SK-N-SH (cell line): ENCODE results near the gene ALDH3B1. TPM values are rescaled to one million over a fixed set of nuclear protein-coding genes. Genes with fewer than 3 reads are reported as not detected.

Source experiments
- CTCF ChIA-PET: fragments of 300-600, 350-600 bp; formaldehyde crosslinking; extraction: SDS; loops from one replicate; lab custom pipeline; 2021; lab: Yijun Ruan, JAX
- POLR2A ChIA-PET: fragments of 350-600 bp; sonication (Branson Sonifier 250); formaldehyde crosslinking; extraction: SDS; loops from one replicate; lab custom pipeline; 2020; ENCODE audit warnings: antibody characterized with exemption, inconsistent platforms; lab: Yijun Ruan, JAX
- DNase-seq: peaks from one replicate; pipeline ENCODE4 v3.0.0; 2012
- H2AFZ ChIP-seq: fragments of 200-600 bp; sonication (generic); 2 replicates; pipeline ENCODE4 v1.8.1; 2016; ENCODE audit warnings: antibody characterized with exemption, mild to moderate bottlenecking, low read depth
- H3F3A ChIP-seq: fragments of 200-600 bp; sonication (generic); replicated peaks from 2 replicates; pipeline ENCODE3; 2016; ENCODE audit warnings: antibody characterized with exemption, mild to moderate bottlenecking; ENCODE audit not compliant: insufficient read depth
- H3K27ac ChIP-seq, 2 experiments: fragments of 200-500 bp in 1 of 2; fragments of 200-600 bp in 1 of 2; sonication (Bioruptor generic) in 1 of 2; sonication (generic), shearing (Covaris generic) in 1 of 2; 2 replicates each; pipeline versions ENCODE4 v1.5.1 to v1.6.1; 2014 to 2016; ENCODE audit warnings: low read depth in 2 of 2, inconsistent platforms in 1 of 2, low read length in 1 of 2, mild to moderate bottlenecking in 1 of 2, mixed read lengths in 1 of 2
- H3K27me3 ChIP-seq: fragments of 200-600 bp; sonication (generic), shearing (Covaris generic); 2 replicates; pipeline ENCODE4 v1.6.1; 2016; ENCODE audit warnings: mixed run types; ENCODE audit not compliant: insufficient read depth
- H3K36me3 ChIP-seq, 2 experiments: fragments of 200-500 bp in 1 of 2; fragments of 200-600 bp in 1 of 2; sonication (Bioruptor generic) in 1 of 2; sonication (generic) in 1 of 2; replicated peaks in 1 of 2; 2 replicates each; pipeline versions ENCODE3 to v1.5.1; 2014 to 2016; ENCODE audit warnings: low read length in 1 of 2, mild to moderate bottlenecking in 1 of 2; ENCODE audit not compliant: insufficient read depth in 2 of 2, control insufficient read depth in 1 of 2
- H3K4me1 ChIP-seq, 2 experiments: fragments of 200-500 bp in 1 of 2; fragments of 200-600 bp in 1 of 2; sonication (Bioruptor generic) in 1 of 2; sonication (generic), shearing (Covaris generic) in 1 of 2; 2 replicates each; pipeline versions ENCODE4 v1.5.1 to v1.6.1; 2014 to 2016; ENCODE audit warnings: low read depth in 1 of 2, low read length in 1 of 2, mixed run types in 1 of 2; ENCODE audit not compliant: insufficient read depth in 2 of 2, control insufficient read depth in 1 of 2
- H3K4me2 ChIP-seq: fragments of 200-600 bp; sonication (generic), shearing (Covaris generic); 2 replicates; pipeline ENCODE4 v1.6.1; 2017; ENCODE audit warnings: mixed run types
- H3K4me3 ChIP-seq, 2 experiments: fragments of 200-500 bp in 1 of 2; fragments of 200-600 bp in 1 of 2; sonication (Bioruptor generic) in 1 of 2; sonication (generic), shearing (Covaris generic) in 1 of 2; 2 replicates each; pipeline versions ENCODE4 v1.5.1 to v1.8.1; 2014 to 2016; ENCODE audit warnings: low read depth in 2 of 2, inconsistent platforms in 1 of 2, low read length in 1 of 2, mild to moderate bottlenecking in 1 of 2, mixed read lengths in 1 of 2, moderate library complexity in 1 of 2
- H3K79me2 ChIP-seq: fragments of 200-600 bp; sonication (generic); 2 replicates; pipeline ENCODE4 v1.8.1; 2017; ENCODE audit warnings: mild to moderate bottlenecking; ENCODE audit not compliant: insufficient read depth
- H3K9ac ChIP-seq: fragments of 200-600 bp; sonication (generic); 2 replicates; pipeline ENCODE4 v1.6.1; 2017; ENCODE audit warnings: mixed run types
- H3K9me2 ChIP-seq: fragments of 200-600 bp; sonication (generic); 2 replicates; pipeline ENCODE4 v1.6.1; 2017; ENCODE audit warnings: mixed run types
- H3K9me3 ChIP-seq: fragments of 200-600 bp; sonication (generic); 2 replicates; pipeline ENCODE4 v1.6.1; 2017; ENCODE audit warnings: mixed run types, mild to moderate bottlenecking, moderate library complexity
- H4K20me1 ChIP-seq: fragments of 200-600 bp; sonication (generic); 2 replicates; pipeline ENCODE4 v1.6.1; 2017; ENCODE audit warnings: mild to moderate bottlenecking, mixed run types; ENCODE audit not compliant: insufficient read depth
- CHD2 ChIP-seq: fragments of 150-350 bp; IDR thresholded peaks from 2 replicates; pipeline ENCODE4 v1.6.1; 2018; ENCODE audit warnings: low read length; ENCODE audit not compliant: partially characterized antibody
- EP300 ChIP-seq, 2 experiments: IDR thresholded peaks; 2 replicates each; pipeline versions ENCODE4 v1.4.0 to v1.6.1; 2012; ENCODE audit warnings: borderline replicate concordance in 1 of 2, low read depth in 1 of 2, low read length in 1 of 2
- FOSL2 ChIP-seq: IDR thresholded peaks from 2 replicates; pipeline ENCODE4 v1.4.0; 2012; ENCODE audit warnings: low read depth, mild to moderate bottlenecking, moderate library complexity, borderline replicate concordance
- FOXJ3 ChIP-seq: sonication (generic); formaldehyde crosslinking; IDR thresholded peaks from 2 replicates; pipeline ENCODE4 v1.5.1; 2020; ENCODE audit warnings: mild to moderate bottlenecking, missing genetic modification reagents
- GATA2 ChIP-seq: sonication (generic); formaldehyde crosslinking; IDR thresholded peaks from 2 replicates; pipeline ENCODE4 v1.5.0; 2020; ENCODE audit warnings: mild to moderate bottlenecking, missing genetic modification reagents
- MXI1 ChIP-seq: IDR thresholded peaks from 2 replicates; pipeline ENCODE4 v1.6.1; 2012; ENCODE audit warnings: mild to moderate bottlenecking, low read depth, low read length, improper control_type of control experiment
- NRF1 ChIP-seq: IDR thresholded peaks from 2 replicates; pipeline ENCODE4 v1.6.1; 2012; ENCODE audit warnings: low read depth, mild to moderate bottlenecking, low read length
- PBX3 ChIP-seq: IDR thresholded peaks from 2 replicates; pipeline ENCODE4; 2012
- POLR2AphosphoS5 ChIP-seq: IDR thresholded peaks from 2 replicates; pipeline ENCODE4 v1.6.1; 2012; ENCODE audit warnings: low read depth, low read length
- RAD21 ChIP-seq: IDR thresholded peaks from 2 replicates; pipeline ENCODE4 v1.6.1; 2012; ENCODE audit warnings: mild to moderate bottlenecking, low read length
- REST ChIP-seq: IDR thresholded peaks from 2 replicates; pipeline ENCODE4 v1.6.1; 2012; ENCODE audit warnings: mild to moderate bottlenecking, low read depth, low read length, moderate library complexity
- RFX5 ChIP-seq: IDR thresholded peaks from 2 replicates; pipeline ENCODE4 v1.6.1; 2012; ENCODE audit warnings: mild to moderate bottlenecking, improper control_type of control experiment, low read length
- SIN3A ChIP-seq: IDR thresholded peaks from 2 replicates; pipeline ENCODE4 v1.6.1; 2012; ENCODE audit warnings: low read depth, mild to moderate bottlenecking, low read length, moderate library complexity, borderline replicate concordance
- TAF1 ChIP-seq: IDR thresholded peaks from 2 replicates; pipeline ENCODE4 v1.6.1; 2012; ENCODE audit warnings: low read depth, mild to moderate bottlenecking, low read length, moderate library complexity, borderline replicate concordance
- USF2 ChIP-seq: fragments of 150-350 bp; IDR thresholded peaks from 2 replicates; pipeline ENCODE4 v1.6.1; 2017; ENCODE audit warnings: antibody characterized with exemption, low read length, low read depth, borderline replicate concordance
- YY1 ChIP-seq: IDR thresholded peaks from 2 replicates; pipeline ENCODE4 v1.4.0; 2012; ENCODE audit warnings: low read depth, mild to moderate bottlenecking
- WGBS: methylation state at CpG from one replicate; pipeline ENCODE4 v1.1.6; 2017; ENCODE audit warnings: low lambda C conversion rate; 5-methylcytosine and 5-hydroxymethylcytosine counted together
- polyA plus RNA-seq, 3 experiments: library from polyadenylated mRNA; depleted of rRNA; stranded (reverse); fragments of >200 nt; gene quantifications; 2 replicates each; pipeline ENCODE4 v1.2.3, GENCODE V29; 2012
- TF ChIP-seq, protein P1 (sequence below): IDR thresholded peaks from 2 replicates; pipeline ENCODE4 v1.4.0; 2012; ENCODE audit warnings: low read depth, borderline replicate concordance
- TF ChIP-seq, protein P2 (sequence below): fragments of 200-600 bp; sonication (generic); IDR thresholded peaks from 2 replicates; pipeline ENCODE4 v1.6.1; 2017; ENCODE audit warnings: antibody characterized with exemption, mild to moderate bottlenecking, moderate library complexity

The ALDH3B1 gene
- polyA plus RNA-seq, 1 of the 3 experiments (the other 2 are of a cell fraction), result 14.9 TPM

- Histone ChIP-seq H3K4me3 (no peak overlapping the region), H3K9me3 (no peaks in the 10 kb centered on the region), H3F3A (no peaks in the 10 kb centered on the region), H2AFZ (no peak overlapping the region), H4K20me1 (no peaks in the 10 kb centered on the region), H3K4me2 (no peak overlapping the region), H3K79me2 (no peaks in the 10 kb centered on the region), H3K27me3 (no peaks in the 10 kb centered on the region), H3K9me2 (no peaks in the 10 kb centered on the region), H3K27ac (no peak overlapping the region), H3K36me3 (peaks cover 0 to 8% of the 10 kb centered on the region in 2 experiments), H3K9ac (no peak overlapping the region), H3K4me1 (peaks cover 0 to 10% of the 10 kb centered on the region in 2 experiments; a peak in 1 of 4 replicates)
- 96% methylated on average over 3 of the region's 9 CpGs for WGBS
- no peak for DNase-seq
- ChIA-PET CTCF (interaction anchor here (0.8 kb wide), 1 partner anchor 16 kb away, joined by 3 read pairs; no protein-coding TSS in a partner anchor), POLR2A (interaction anchor here (1.1 kb wide), 1 partner anchor 8 kb away, joined by 3 read pairs; no protein-coding TSS in a partner anchor)
- TF ChIP-seq, protein P1, sequence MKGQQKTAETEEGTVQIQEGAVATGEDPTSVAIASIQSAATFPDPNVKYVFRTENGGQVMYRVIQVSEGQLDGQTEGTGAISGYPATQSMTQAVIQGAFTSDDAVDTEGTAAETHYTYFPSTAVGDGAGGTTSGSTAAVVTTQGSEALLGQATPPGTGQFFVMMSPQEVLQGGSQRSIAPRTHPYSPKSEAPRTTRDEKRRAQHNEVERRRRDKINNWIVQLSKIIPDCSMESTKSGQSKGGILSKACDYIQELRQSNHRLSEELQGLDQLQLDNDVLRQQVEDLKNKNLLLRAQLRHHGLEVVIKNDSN, result no peak
- no peak for TF ChIP-seq MXI1
- TF ChIP-seq USF2, result no peak
- TF ChIP-seq REST, result no peak
- no peak for TF ChIP-seq CHD2
- no peak for TF ChIP-seq GATA2 (CRISPR knock-in tag)
- TF ChIP-seq SIN3A, result no peak
- TF ChIP-seq FOXJ3, result no peak
- no peak for TF ChIP-seq NRF1
- no peak for TF ChIP-seq RFX5
- TF ChIP-seq PBX3, result no peak
- TF ChIP-seq, protein P2, sequence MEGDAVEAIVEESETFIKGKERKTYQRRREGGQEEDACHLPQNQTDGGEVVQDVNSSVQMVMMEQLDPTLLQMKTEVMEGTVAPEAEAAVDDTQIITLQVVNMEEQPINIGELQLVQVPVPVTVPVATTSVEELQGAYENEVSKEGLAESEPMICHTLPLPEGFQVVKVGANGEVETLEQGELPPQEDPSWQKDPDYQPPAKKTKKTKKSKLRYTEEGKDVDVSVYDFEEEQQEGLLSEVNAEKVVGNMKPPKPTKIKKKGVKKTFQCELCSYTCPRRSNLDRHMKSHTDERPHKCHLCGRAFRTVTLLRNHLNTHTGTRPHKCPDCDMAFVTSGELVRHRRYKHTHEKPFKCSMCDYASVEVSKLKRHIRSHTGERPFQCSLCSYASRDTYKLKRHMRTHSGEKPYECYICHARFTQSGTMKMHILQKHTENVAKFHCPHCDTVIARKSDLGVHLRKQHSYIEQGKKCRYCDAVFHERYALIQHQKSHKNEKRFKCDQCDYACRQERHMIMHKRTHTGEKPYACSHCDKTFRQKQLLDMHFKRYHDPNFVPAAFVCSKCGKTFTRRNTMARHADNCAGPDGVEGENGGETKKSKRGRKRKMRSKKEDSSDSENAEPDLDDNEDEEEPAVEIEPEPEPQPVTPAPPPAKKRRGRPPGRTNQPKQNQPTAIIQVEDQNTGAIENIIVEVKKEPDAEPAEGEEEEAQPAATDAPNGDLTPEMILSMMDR, result no peak
- TF ChIP-seq RAD21, result no peak
- TF ChIP-seq TAF1, result no peak
- no peak for TF ChIP-seq FOSL2
- no peak for TF ChIP-seq EP300 (IDR thresholded peaks at IDR 0.05; ENCODE audit: borderline replicate concordance in 1 of 2, low read depth in 1 of 2, low read length in 1 of 2)
- no peak for TF ChIP-seq POLR2AphosphoS5
- no peak for TF ChIP-seq YY1
These were observed 43.0 kb downstream of the ALDH3B1 start for GRCh38 chr11:68053117-68053516.
